ENCODE measurements around the gene RPRD2. TPM values are rescaled to one million over a fixed set of nuclear protein-coding genes. Genes with fewer than 3 reads are reported as not detected.

RPRD2 gene
- polyA plus RNA-seq, 1 donor from 2014 or later = 8.6 TPM

DNA sequence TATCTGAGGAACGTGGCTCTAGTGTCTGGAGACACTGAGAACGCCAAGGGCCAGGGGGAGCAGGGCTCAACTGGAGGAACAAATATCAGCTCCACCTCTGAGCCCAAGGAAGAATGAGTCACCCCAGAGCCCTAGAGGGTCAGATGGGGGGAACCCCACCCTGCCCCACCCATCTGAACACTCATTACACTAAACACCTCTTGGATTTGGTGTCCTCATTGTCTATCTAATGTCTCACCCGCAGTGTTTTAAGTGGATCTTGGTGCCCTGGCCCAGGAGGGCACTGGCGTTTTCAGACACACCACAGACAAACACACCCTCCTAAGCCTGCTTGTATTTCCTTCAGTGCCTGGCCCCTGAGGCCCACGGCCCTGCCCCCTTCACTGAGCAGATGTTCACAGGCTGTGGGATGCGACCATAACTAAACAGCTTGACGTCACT is 149.4 kb downstream of the RPRD2 start:
- Histone ChIP-seq H3K9me2 (ENCODE audit: insufficient read depth, low read length) (no peaks in the 10 kb centered on the region), H3K4me2 (ENCODE audit: low read length) (no peak overlapping the region), H3K9me3 (ENCODE audit: low read length) (no peaks in the 10 kb centered on the region), H3K27me3 (ENCODE audit: insufficient read depth, low read depth, low read length) (no peaks in the 10 kb centered on the region), H3K79me2 (replicated peaks; ENCODE audit: insufficient read depth, low read length) (no peaks in the 10 kb centered on the region), H3F3A (ENCODE audit: insufficient read depth, low read length, poor library complexity, severe bottlenecking) (no peaks in the 10 kb centered on the region), H3K27ac (ENCODE audit: low read length) (no peak overlapping the region), H3K9ac (ENCODE audit: low read length) (no peak overlapping the region), H3K4me3 (ENCODE audit: low read length) (no peak overlapping the region), H2AFZ (ENCODE audit: low read depth, low read length) (no peak overlapping the region), H4K20me1 (ENCODE audit: insufficient read depth) (no peaks in the 10 kb centered on the region), H3K36me3 (ENCODE audit: insufficient read depth, low read length) (no peaks in the 10 kb centered on the region)
- TF ChIP-seq, protein P1, sequence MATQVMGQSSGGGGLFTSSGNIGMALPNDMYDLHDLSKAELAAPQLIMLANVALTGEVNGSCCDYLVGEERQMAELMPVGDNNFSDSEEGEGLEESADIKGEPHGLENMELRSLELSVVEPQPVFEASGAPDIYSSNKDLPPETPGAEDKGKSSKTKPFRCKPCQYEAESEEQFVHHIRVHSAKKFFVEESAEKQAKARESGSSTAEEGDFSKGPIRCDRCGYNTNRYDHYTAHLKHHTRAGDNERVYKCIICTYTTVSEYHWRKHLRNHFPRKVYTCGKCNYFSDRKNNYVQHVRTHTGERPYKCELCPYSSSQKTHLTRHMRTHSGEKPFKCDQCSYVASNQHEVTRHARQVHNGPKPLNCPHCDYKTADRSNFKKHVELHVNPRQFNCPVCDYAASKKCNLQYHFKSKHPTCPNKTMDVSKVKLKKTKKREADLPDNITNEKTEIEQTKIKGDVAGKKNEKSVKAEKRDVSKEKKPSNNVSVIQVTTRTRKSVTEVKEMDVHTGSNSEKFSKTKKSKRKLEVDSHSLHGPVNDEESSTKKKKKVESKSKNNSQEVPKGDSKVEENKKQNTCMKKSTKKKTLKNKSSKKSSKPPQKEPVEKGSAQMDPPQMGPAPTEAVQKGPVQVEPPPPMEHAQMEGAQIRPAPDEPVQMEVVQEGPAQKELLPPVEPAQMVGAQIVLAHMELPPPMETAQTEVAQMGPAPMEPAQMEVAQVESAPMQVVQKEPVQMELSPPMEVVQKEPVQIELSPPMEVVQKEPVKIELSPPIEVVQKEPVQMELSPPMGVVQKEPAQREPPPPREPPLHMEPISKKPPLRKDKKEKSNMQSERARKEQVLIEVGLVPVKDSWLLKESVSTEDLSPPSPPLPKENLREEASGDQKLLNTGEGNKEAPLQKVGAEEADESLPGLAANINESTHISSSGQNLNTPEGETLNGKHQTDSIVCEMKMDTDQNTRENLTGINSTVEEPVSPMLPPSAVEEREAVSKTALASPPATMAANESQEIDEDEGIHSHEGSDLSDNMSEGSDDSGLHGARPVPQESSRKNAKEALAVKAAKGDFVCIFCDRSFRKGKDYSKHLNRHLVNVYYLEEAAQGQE (IDR thresholded peaks at IDR 0.05; ENCODE audit: borderline replicate concordance) = no peak
- TF ChIP-seq RAD21 (conservative IDR thresholded peaks at IDR 0.05) (no peak), MXI1 (conservative IDR thresholded peaks at IDR 0.05; ENCODE audit: poor library complexity, severe bottlenecking) (no peak), SMC3 (conservative IDR thresholded peaks at IDR 0.05; ENCODE audit: poor library complexity) (no peak)
- TF ChIP-seq, protein P2, sequence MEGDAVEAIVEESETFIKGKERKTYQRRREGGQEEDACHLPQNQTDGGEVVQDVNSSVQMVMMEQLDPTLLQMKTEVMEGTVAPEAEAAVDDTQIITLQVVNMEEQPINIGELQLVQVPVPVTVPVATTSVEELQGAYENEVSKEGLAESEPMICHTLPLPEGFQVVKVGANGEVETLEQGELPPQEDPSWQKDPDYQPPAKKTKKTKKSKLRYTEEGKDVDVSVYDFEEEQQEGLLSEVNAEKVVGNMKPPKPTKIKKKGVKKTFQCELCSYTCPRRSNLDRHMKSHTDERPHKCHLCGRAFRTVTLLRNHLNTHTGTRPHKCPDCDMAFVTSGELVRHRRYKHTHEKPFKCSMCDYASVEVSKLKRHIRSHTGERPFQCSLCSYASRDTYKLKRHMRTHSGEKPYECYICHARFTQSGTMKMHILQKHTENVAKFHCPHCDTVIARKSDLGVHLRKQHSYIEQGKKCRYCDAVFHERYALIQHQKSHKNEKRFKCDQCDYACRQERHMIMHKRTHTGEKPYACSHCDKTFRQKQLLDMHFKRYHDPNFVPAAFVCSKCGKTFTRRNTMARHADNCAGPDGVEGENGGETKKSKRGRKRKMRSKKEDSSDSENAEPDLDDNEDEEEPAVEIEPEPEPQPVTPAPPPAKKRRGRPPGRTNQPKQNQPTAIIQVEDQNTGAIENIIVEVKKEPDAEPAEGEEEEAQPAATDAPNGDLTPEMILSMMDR (IDR thresholded peaks at IDR 0.05; ENCODE audit: poor library complexity, severe bottlenecking) = no peak

DNA sequence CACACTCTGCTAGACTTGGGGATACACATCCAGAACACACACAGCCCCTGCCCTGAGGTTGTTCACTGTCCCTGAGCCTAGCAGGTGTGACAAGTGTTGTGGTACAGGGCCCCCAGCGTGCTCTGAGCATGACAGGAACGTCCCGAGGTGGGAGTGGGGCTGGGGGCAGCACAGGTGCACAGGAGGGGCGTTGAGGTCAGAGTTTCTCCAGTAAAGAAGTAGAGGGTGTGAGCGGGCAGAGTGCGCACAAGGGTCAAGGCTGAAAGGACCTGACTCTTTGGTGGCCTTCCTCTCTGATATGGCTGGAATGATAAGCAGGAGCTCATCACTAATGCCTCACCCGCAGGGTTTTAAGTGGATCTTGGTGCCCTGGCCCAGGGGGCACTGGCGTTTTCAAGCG is 150.3 kb downstream of the RPRD2 start:
- H3K9ac ChIP-seq (ENCODE audit: low read length) = no peak overlapping the region
- no peaks in the 10 kb centered on the region for H3K27me3 ChIP-seq (ENCODE audit: insufficient read depth, low read depth, low read length)
- H3K4me3 ChIP-seq (ENCODE audit: low read length) = no peak overlapping the region
- H4K20me1 ChIP-seq (ENCODE audit: insufficient read depth) = no peaks in the 10 kb centered on the region
- H2AFZ ChIP-seq (ENCODE audit: low read depth, low read length) = no peak overlapping the region
- H3K9me3 ChIP-seq (ENCODE audit: low read length) = no peaks in the 10 kb centered on the region
- H3K36me3 ChIP-seq (ENCODE audit: insufficient read depth, low read length) = no peaks in the 10 kb centered on the region
- H3K27ac ChIP-seq (ENCODE audit: low read length) = no peak overlapping the region
- no peak for TF ChIP-seq MXI1 (conservative IDR thresholded peaks at IDR 0.05; ENCODE audit: poor library complexity, severe bottlenecking)
- TF ChIP-seq TAF1 (IDR thresholded peaks at IDR 0.05; ENCODE audit: low read depth) = no peak
- TF ChIP-seq SMC3 (conservative IDR thresholded peaks at IDR 0.05; ENCODE audit: poor library complexity) = no peak
- no peak for TF ChIP-seq EZH2 (IDR thresholded peaks at IDR 0.05; ENCODE audit: borderline replicate concordance, insufficient read depth, low read length, poor library complexity, severe bottlenecking)
- no peak for TF ChIP-seq POLR2AphosphoS5 (IDR thresholded peaks at IDR 0.05)
- TF ChIP-seq, protein P2 (IDR thresholded peaks at IDR 0.05; ENCODE audit: poor library complexity, severe bottlenecking) = no peak
- no peak for TF ChIP-seq EP300 (conservative IDR thresholded peaks at IDR 0.05; ENCODE audit: poor library complexity, severe bottlenecking)
- TF ChIP-seq, protein P1 (IDR thresholded peaks at IDR 0.05; ENCODE audit: borderline replicate concordance) = no peak
- TF ChIP-seq RAD21 (conservative IDR thresholded peaks at IDR 0.05) = no peak
- H3F3A ChIP-seq (ENCODE audit: insufficient read depth, low read length, poor library complexity, severe bottlenecking) = no peaks in the 10 kb centered on the region
- H3K9me2 ChIP-seq (ENCODE audit: insufficient read depth, low read length) = no peaks in the 10 kb centered on the region
- no peak overlapping the region for H3K4me2 ChIP-seq (ENCODE audit: low read length)
- no peaks in the 10 kb centered on the region for H3K79me2 ChIP-seq (replicated peaks; ENCODE audit: insufficient read depth, low read length)
